HG03442 (cell line): Measurements from ENCODE around the gene PIKFYVE.
"Not testable (repeated sequence)": the region's sequence is repeated elsewhere in the genome, so short reads cannot be mapped to it uniquely, and the experiment has no call there.

Experiments used
- ATAC-seq: cut with Tn5 transposase; IDR thresholded peaks from one replicate; pipeline ENCODE4 v1.9.1; 2021; ENCODE audit warnings: mild to moderate bottlenecking, moderate library complexity; ENCODE audit not compliant: unreplicated experiment

Gene PIKFYVE

DNA sequence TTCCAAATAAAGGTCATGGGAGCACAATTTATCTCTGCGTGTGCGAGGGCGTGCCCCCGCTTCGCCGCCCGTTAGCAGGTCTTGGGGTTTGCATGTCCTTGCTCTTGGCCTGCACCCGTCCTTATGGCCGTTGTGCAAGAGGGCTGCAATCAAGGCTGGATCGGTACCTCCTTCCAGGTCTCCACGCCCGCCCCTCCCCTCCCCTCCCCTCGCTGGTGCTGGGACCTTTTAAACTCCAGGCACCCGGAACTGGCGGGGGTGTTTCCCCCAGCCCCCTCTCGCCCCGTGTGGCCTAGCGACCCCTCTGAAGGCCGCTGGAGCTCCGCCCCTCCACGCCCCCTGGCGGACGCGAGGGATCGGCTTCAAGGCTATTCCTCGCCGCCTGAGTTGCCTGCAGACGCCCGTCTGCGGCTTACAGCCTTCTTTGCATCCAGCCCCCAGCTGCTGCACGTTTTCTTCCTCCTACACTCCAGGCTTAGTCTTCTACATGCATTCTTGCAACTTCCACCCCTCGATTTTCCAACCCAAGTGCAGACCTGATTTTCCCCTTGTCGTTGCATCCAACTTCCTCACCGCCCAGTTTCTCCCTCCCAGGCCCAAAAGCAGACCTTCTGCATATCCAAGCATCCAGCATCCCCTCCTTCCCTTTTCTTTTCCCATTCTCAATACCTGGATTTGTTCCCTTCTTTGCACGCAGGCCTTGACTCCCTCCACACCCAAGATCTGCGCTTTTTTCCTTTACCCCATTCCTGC, 11.8 kb upstream of the PIKFYVE start:
- peak; percentile 64 for ATAC-seq

GRCh38 chr2:208254871-208255556, 11.0 kb upstream of the PIKFYVE start, which contains the start of gene IDH1:
Gene IDH1 (minus strand): TSS chr2:208255071. CDS start chr2:208251551, 3,520 bp downstream.
- ATAC-seq, result peak; percentile 75

DNA sequence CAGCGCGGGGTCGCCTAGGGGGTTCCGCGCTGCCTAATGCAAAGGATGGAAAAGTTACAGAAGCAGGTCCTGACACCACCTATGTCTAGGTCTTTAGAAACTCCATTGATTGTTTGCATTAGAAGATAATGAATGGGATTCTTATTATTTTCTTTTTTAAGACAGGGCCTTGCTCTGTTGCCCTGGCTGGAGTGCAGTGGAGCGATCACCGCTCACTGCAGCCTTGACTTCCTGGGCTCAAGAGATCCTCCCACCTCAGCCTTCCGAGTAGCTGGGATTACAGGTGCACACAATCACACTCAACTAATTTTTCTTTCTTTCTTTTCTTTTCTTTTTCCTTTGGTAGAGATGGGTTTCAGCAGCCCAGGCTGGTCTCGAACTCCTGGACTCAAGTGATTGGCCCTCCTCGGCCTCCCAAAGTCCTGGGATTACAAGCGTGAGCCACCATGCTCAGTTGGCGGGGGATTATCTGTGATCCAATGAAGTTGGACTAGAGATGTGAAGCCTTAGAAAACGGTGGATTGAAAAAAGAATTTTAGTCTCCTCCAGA, 10.4 kb upstream of the PIKFYVE start:
- ATAC-seq, result peak; percentile 9

GRCh38 chr2:208256192-208256782, 9.8 kb upstream of the PIKFYVE start:
- ATAC-seq, result no peak

- ATAC-seq, result not testable (repeated sequence)
These were observed 8.9 kb upstream of the PIKFYVE start for GRCh38 chr2:208256849-208257813.

GRCh38 chr2:208265371-208265800, 669 bp upstream of the PIKFYVE start:
- peak; percentile 41 for ATAC-seq

DNA sequence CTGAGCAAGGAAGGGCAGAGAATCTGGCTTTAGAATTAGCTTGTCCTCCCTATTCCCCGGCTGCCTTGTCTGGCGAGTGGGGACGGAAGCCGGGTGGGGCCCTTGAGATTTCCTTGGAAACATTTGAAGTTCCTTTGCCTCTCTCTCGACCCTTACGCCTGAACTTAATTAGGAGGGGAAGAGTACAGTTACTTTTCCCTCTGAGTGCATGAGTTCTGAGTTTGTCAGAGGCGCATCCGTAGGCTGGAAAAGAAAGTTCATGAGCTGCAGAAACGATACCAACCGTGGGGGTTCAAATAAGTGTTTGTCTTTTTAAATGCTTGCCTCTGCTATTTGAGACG, 468 bp downstream of the PIKFYVE start:
- peak; percentile 4 for ATAC-seq

DNA sequence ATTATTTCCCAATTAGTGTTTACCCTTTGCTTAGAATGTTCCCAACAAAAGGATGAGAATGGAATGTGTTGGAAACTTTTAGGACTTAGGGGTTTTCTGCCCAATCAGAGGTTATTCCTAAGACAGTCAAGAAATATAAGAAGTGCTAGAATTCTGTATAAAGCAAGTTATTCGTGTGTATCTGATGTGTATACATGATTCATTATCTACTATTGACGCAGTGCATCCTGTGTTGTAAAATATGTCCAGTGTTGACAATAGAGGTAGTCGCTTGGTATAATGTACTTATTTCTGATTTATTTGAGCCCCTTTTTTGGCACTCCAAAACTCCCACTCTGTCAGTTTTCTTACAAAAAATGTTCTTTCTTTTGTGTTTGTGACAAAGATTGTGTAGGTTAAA, 881 bp downstream of the PIKFYVE start:
- no peak for ATAC-seq

- not testable (repeated sequence) for ATAC-seq
These were observed 1.5 kb downstream of the PIKFYVE start for GRCh38 chr2:208267526-208267925.

GRCh38 chr2:208268156-208268952, 2.3 kb downstream of the PIKFYVE start:
- ATAC-seq, result no peak

GRCh38 chr2:208269091-208269490, 3.0 kb downstream of the PIKFYVE start:
- no peak for ATAC-seq

GRCh38 chr2:208274748-208275147, 8.7 kb downstream of the PIKFYVE start:
- ATAC-seq, result no peak

DNA sequence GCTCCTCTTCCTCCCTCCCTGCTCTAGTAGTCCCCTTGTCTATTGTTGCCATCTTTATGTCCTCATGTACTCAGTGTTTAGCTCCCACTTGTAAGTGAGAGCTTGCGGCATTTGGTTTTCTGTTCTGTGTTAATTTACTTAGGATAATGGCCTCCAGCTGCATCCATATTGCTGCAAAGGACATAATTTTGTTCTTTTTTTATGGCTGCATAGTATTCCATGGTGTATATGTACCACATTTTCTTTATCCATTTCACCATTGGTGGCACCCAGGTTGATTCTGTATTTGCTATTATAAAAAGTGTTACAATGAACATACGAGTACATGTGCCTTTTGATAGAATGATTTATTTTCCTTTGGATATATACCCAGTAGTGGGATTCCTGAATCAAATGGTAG, 12.5 kb downstream of the PIKFYVE start:
- ATAC-seq, result no peak

DNA sequence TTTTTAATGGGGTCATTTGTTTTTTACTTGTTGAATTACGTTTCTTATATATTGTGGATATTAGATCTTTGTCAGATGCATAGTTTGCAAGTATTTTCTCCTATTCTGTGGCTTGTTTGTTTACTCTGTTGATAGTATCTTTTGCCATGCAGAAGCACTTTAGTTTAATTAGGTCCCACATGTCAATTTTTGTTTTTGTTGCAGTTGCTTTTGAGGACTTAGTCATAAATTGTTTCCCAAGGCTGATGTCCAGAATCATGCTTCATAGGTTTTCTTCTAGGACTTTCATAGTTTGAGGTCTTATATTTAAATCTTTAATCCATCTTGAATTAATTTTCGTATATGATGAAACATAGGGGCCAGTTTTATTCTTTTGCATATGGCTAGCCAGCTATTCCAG, 13.2 kb downstream of the PIKFYVE start:
- no peak for ATAC-seq

GRCh38 chr2:208280234-208280633, 14.2 kb downstream of the PIKFYVE start:
- ATAC-seq, result no peak

DNA sequence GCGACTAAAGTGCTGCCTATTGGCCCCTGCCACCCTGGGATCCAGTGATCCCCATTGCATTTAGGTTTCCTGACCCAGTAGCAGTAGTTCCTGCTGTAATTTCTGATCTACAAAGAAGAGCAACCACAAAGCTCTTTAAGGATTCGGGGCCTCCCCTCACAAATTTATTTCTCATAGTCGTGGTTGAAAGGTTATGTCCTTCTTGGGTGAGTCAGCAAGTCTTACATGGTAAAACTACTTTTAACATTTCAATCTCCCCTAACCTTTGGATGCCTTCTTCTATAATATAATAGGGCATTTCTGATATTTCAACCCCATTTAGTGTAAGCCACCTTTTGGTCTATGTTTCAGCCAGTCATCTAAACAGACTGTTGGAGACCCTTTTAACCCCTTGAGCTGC, 14.9 kb downstream of the PIKFYVE start:
- peak; percentile 80 for ATAC-seq

DNA sequence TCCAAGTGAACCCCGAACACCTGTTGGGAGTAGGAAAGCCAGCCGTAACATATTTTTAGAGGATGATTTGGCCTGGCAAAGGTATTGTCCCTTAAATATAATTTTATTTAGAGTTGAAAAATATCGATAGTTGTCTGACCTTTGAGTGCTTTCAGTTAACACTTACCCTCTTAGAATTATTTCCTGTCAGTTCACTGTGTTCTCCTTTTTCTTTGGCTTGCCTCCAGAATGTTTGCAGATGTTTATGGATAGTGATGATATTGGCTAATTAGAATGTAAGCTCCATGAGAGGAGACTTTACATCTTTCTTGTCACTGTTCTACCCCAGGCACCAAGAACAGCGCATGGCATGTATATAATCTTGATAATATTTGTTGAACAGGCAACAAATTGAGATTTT, 19.8 kb downstream of the PIKFYVE start:
- ATAC-seq, result no peak

DNA sequence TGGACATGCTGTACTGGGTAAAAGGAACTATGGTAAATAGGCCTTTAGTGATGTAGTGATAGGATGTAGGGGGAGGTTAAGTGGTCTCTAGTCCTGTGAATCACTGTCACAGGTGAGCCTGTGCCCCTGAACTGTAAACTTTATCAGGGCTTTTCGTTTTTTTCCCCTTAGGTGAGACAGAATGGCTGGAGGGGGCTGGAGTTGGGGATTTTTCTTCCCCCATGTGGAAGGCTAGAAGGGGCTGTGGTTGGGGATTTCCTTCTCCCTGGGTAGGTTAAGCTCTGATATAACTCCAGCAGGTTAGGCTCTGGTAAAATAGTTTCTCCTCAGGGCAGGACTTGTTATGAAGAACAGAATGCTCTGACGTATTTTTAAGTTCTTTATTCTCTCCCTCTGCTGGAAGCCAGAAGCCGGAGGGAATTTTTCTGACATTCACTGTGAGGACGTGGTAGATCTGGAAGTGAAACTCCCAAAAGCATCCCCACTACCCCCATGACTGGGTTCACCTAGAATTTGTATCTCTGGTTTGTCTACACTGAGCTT, 28.5 kb downstream of the PIKFYVE start:
- ATAC-seq, result peak; percentile 55

- no peak for ATAC-seq
These were observed 29.8 kb downstream of the PIKFYVE start for GRCh38 chr2:208295834-208296233.
